H1 (cell line): Measurements from ENCODE around the gene SAAL1.

Source experiments
- CTCF ChIP-seq, 3 experiments: IDR thresholded peaks; 1 replicate in 2 of 3; 2 replicates in 1 of 3; pipeline versions ENCODE4 v1.5.1 to v1.6.1; 2011; ENCODE audit warnings: low read length in 3 of 3, mild to moderate bottlenecking in 3 of 3, inconsistent platforms in 2 of 3, low read depth in 1 of 3, moderate library complexity in 1 of 3; ENCODE audit not compliant: insufficient read depth in 1 of 3; ENCODE audit errors: control extremely low read depth in 1 of 3
- SP1 ChIP-seq: IDR thresholded peaks from 2 replicates; pipeline ENCODE4 v1.6.1; 2011; ENCODE audit warnings: low read depth, low read length

- TF ChIP-seq SP1 (no peak), CTCF (IDR thresholded peaks at IDR 0.05; ENCODE audit: control extremely low read depth in 1 of 3, insufficient read depth in 1 of 3, low read depth in 1 of 3, low read length in 3 of 3) (no peak)
These were observed 30.4 kb downstream of the SAAL1 start for GRCh38 chr11:18075444-18075843.
